GM19351 (cell line): ENCODE measurements around the gene UPF2.
"Not testable (repeated sequence)": the region's sequence is repeated elsewhere in the genome, so short reads cannot be mapped to it uniquely, and the experiment has no call there.

Source experiments
- ATAC-seq: cut with Tn5 transposase; IDR thresholded peaks from one replicate; pipeline ENCODE4 v1.9.1; 2021; ENCODE audit warnings: mild to moderate bottlenecking, moderate library complexity; ENCODE audit not compliant: unreplicated experiment

UPF2 gene, protein sequence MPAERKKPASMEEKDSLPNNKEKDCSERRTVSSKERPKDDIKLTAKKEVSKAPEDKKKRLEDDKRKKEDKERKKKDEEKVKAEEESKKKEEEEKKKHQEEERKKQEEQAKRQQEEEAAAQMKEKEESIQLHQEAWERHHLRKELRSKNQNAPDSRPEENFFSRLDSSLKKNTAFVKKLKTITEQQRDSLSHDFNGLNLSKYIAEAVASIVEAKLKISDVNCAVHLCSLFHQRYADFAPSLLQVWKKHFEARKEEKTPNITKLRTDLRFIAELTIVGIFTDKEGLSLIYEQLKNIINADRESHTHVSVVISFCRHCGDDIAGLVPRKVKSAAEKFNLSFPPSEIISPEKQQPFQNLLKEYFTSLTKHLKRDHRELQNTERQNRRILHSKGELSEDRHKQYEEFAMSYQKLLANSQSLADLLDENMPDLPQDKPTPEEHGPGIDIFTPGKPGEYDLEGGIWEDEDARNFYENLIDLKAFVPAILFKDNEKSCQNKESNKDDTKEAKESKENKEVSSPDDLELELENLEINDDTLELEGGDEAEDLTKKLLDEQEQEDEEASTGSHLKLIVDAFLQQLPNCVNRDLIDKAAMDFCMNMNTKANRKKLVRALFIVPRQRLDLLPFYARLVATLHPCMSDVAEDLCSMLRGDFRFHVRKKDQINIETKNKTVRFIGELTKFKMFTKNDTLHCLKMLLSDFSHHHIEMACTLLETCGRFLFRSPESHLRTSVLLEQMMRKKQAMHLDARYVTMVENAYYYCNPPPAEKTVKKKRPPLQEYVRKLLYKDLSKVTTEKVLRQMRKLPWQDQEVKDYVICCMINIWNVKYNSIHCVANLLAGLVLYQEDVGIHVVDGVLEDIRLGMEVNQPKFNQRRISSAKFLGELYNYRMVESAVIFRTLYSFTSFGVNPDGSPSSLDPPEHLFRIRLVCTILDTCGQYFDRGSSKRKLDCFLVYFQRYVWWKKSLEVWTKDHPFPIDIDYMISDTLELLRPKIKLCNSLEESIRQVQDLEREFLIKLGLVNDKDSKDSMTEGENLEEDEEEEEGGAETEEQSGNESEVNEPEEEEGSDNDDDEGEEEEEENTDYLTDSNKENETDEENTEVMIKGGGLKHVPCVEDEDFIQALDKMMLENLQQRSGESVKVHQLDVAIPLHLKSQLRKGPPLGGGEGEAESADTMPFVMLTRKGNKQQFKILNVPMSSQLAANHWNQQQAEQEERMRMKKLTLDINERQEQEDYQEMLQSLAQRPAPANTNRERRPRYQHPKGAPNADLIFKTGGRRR

DNA sequence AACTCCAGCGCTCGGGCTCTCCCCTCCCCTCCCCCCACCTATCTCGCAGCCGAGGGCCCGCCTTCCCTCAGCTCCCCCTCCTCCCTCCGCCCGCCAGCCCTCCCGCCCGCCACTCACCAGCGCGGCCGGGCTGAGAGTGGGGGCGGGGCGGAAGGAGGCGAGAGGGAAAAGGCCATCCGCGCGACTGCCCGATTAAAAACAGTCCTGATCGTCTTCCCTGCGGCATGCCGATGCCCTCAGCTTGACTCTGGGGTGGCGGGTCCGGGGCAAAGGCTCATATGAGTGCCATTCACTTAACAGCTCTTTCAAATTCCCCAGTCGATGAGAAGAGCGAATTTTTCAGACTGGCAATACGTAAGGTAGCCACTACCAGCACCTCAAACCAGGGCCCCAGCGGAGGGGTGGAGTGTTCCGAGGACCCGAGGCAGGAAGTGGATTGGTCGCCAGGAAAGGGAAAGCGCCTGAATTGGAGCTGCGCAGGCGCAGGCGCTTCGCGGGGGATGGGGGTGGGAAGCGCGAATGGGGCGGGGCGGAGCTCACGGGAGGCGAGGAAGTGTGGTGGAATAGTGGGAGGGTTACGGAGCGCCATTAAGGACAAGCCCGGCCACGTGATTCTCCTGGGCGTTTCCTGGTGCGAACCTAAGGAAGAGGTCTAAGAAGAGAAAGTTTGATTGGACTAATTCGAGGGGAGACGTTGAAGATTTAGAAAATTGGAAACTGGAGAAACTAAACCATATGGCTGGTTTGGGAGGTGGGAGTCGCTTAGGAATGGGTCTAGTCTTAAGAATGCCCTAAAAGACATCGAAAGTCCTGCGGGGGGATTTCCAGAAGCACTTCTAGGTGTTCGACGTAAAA lies at the start of gene UPF2:
TSS of gene UPF2 (minus strand) at position 13 of the 855 bp plus-strand sequence. CDS start 7,386 bp downstream, outside the sequence.
- ATAC-seq, result peak; percentile 48

GRCh38 chr10:12091421-12091820 lies 48.8 kb upstream of the UPF2 start:
- ATAC-seq, result no peak

- ATAC-seq, result no peak
These were observed 46.3 kb upstream of the UPF2 start for GRCh38 chr10:12088919-12089318.

DNA sequence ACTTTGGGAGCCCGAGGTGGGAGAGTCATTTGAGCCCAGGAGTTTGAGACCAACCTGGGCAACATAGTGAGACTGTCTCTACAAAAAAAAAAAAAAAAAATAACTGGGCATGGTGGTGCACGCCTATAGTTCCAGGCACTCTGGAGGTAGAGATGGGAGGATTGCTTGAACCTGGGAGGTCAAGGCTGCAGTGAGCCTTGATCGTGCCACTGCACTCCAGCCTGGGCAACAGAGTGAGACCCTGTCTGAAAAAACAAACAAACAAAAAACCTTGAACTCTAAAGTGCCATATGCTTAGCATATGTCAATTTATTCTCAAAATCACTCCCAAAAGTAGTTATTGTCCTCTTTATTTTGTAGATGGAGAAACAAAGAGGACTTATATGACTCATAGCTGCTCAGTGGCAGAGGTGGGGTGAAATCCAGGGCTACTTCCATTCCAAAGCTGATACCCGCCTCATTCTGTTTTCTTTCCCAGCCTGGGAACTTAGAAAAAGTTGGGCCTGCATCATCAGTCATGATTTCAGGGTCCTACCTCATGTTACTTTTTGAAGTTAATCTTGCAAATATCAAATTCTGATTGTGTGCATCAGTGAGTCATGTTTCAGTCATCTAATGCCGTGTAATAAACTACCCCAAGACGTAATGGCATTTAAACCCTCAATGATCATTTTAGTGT lies 39.4 kb upstream of the UPF2 start:
- ATAC-seq, result no peak

DNA sequence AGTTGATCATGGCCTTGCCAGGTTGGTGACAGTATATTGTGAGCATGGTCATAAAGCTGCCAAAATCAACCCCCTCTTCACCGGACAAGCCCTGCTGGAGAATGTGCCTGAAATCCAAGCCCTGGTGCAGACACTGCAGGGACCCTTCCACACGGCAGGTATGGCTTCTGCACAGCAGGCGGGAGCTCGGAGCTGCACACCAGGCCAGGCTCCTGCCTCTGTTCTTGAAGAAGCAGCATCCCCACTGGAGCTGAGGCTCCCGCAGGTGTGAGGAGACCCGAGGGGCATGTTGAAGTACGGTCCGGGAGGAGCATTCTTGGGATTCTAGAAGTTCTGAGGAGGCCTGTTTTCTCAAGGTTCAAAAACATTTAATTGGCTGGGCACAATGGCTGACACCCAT lies 38.9 kb upstream of the UPF2 start:
- ATAC-seq, result no peak

DNA sequence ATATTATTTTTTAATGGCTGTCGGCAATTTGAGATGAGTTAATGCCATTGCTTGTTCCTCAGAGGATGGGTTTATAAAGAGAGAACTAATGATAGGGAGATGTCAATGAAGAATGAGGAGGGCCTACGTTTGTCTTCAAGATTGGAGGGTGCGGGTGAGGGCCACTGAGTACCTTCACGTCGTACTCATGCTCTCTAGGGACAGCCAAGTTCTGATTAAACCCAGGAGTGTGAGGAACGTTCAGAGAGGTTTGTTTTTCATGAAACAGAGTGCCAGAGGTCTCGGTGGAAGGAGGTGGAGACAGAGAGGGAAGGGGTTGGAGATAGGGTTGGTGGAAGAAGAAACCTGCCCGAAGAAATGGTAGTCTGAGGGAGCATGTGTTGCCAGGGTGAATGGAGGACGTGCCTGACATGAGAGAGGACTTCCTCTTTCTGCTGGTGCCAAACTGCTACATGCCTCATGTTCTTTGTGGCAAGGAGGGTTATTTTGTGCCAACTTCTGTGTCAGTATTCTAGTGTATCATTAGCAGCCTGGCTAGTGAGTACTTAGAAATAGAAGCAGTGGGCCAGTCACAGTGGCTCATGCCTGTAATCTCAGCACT lies 35.1 kb upstream of the UPF2 start:
- ATAC-seq, result no peak

DNA sequence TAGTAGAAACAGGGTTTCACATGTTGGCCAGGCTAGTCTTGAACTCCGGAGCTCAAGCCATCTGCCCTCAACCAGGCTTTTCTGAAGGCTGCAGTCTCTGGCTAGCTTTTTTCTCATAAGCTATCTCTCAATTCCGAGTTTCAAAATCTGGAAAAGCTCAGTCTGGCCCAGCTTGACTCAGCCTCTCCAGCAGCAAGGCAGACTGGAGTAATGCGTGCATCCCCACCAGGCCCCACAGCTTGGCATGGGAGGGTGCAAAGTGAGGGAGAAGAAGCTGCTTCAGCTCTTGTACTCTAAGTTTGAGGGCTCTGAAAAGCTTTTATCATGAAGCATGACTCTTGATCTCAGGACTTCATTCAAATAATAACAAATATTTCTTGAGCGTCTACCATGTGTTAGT lies 30.9 kb upstream of the UPF2 start:
- ATAC-seq, result no peak

- ATAC-seq, result not testable (repeated sequence)
These were observed 28.8 kb upstream of the UPF2 start for GRCh38 chr10:12071441-12071840.

- ATAC-seq, result peak; percentile 94
These were observed 26.1 kb upstream of the UPF2 start, which contains the start of gene DHTKD1 for GRCh38 chr10:12068449-12069269. Gene DHTKD1 (plus strand): TSS chr10:12068954. CDS start chr10:12069034, 80 bp downstream.

DNA sequence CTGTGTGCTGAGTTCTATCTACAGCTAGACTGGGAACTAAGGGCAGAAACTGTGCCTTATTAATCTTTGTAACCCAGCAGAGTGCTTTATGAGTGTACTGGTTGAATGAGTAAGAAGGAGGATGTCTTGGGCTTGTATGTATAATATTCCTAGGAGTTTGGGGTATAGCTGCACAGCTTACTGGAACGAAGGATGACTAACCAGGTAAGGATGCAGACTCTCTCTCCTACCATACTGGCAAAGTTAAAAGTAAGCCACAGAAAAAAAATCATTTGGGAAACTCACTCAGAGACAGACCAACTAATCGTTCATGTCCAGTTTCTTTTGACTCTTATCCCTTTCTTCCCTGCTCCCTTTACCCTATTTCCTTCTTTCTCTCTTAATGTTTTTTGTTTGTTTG lies 24.7 kb upstream of the UPF2 start:
- ATAC-seq, result no peak

GRCh38 chr10:12063483-12063818 lies 20.8 kb upstream of the UPF2 start:
- no peak for ATAC-seq

DNA sequence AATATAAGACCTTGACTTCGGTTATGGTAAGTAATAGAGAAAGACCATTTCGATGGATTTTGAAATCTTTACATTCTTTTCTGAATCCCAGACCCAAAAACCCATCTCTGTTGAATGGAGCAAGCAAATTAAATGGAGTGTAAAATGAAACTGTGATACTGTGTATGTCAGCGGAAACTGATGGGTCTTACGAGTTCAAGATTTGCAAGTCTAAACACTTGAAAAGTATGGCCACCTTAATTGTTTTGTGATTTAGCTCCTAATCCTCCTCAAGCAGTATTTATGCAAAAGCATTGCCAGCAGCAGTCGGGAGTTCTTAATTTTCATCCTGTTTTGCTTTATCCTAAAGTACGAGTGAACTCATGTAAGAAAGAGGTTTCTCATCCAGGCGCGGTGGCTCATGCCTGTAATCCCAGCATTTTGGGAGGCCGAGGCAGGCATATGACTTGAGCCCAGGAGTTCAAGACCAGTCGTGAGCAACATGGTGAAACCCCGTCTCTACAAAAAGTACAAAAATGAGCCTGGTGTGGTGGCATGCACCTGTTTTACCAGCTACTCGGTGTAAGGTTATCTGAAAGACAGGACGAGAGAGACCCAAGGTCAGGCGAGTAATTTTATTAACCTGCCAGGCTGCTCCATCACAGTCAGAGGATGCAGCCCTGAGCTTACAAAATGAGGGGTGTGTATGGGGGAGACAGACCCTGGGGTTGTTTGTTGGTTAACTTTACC lies 20.3 kb upstream of the UPF2 start:
- no peak for ATAC-seq

DNA sequence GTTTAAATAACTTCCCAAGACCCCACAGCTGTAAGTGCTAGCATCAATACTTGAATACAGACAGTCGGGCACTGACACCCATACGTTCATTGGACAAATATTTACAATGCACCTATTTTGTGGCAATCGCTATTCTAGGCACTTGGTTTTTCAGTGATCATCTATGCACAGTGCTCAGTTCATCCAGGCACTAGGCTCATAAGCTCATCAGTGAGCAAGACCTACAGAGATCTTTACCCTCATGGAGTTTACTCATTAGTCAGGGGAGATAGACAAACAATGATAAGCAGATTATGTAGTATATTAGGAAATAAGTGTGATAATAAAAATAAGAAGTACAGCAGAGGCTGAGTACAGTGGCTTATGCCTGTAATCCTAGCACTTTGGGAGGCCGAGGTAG lies 18.5 kb upstream of the UPF2 start:
- no peak for ATAC-seq

DNA sequence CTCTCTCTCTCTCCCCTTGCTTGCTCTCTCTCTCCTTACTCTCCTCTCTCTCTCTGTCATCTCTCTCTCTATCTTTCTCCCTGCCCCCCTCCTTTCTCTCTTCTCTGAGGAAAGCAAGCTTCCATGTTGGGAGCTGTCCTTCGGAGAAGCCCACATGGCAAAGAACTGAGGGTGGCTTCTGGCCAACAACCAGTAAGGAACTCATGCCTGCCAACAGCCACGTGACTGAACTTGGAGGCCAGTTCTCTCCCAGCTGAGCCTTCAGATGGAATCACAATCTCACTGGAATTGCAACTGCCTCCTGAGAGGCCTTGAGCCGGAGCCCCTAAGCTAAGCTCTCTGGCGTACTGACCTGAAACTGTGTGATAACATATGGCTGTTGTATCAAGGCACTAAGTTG lies 14.1 kb upstream of the UPF2 start:
- ATAC-seq, result no peak

DNA sequence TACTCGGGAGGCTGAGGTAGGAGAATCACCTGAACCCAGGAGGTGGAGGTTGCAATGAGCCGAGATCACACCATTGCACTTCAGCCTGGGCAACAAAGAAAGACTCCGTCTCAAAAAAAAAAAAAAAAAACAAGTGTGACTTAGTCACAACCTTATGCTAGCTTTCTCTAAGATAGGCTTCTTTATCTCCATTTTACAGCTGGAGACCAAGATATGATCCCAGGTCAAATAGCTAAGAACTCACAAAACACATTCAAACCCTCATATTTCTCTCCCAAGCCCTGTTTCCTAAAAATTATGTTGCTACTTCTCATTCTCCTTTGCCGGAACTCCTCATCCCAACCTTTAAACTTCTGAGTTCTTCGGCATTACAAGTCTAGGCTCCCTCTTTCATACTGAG lies 13.1 kb upstream of the UPF2 start:
- no peak for ATAC-seq

- no peak for ATAC-seq
These were observed 8.6 kb upstream of the UPF2 start for GRCh38 chr10:12051241-12051640.

DNA sequence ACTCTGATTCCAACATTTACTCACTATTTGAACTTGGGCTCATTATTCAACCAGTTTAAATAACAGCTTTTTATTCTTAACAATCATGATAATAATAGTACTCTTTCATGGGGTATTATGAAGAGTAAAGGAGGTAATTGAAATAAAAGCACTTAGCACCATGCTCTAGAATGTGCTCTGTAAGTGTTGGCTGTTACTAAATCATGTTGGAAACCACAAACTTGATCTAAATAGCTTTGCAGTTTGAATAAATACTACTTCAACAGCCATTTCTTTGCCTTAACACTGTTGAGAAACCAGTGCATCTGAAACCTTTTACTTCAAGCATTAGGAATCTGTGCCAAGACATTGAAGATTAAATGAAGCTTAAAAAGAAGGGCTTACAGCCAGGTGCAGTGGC lies 7.9 kb upstream of the UPF2 start:
- no peak for ATAC-seq

GRCh38 chr10:12048547-12048946 lies 5.9 kb upstream of the UPF2 start:
- peak; percentile 22 for ATAC-seq
